GM19351 (cell line): ENCODE data around the gene SIGLEC8.

ENCODE experiments used
- ATAC-seq: cut with Tn5 transposase; IDR thresholded peaks from one replicate; pipeline ENCODE4 v1.9.1; 2021; ENCODE audit warnings: mild to moderate bottlenecking, moderate library complexity; ENCODE audit not compliant: unreplicated experiment

The SIGLEC8 gene

GRCh38 chr19:51407511-51408131 lies 50.6 kb downstream of the SIGLEC8 start:
- no peak for ATAC-seq

- ATAC-seq = no peak
Measured at GRCh38 chr19:51402117-51402516, 56.1 kb downstream of the SIGLEC8 start.
